WTC11 (cell line): ENCODE measurements around the gene MRNIP. TPM values are rescaled to one million over a fixed set of nuclear protein-coding genes. Genes with fewer than 3 reads are reported as not detected.
A peak's percentile ranks its signal among the peaks of the same experiment; 100 is the strongest.

Experiments
- ATF1 ChIP-seq: sonication (generic); formaldehyde crosslinking; IDR thresholded peaks from 2 replicates; pipeline ENCODE4 v1.8.1; 2023; ENCODE audit warnings: mild to moderate bottlenecking, moderate library complexity, missing genetic modification reagents
- EMX1 ChIP-seq: fragments of 250-450 bp; sonication (Bioruptor Pico); IDR thresholded peaks from 2 replicates; pipeline ENCODE4 v1.8.0; 2021; ENCODE audit warnings: mild to moderate bottlenecking
- ESRRA ChIP-seq: sonication (generic); formaldehyde crosslinking; IDR thresholded peaks from 2 replicates; pipeline ENCODE4 v1.8.1; 2022; ENCODE audit warnings: mild to moderate bottlenecking, missing genetic modification reagents, borderline replicate concordance
- FOXJ3 ChIP-seq: sonication (generic); formaldehyde crosslinking; IDR thresholded peaks from 2 replicates; pipeline ENCODE4 v1.9.0; 2021; ENCODE audit warnings: missing genetic modification reagents, mild to moderate bottlenecking, borderline replicate concordance
- JUN ChIP-seq: sonication (generic); formaldehyde crosslinking; IDR thresholded peaks from 2 replicates; pipeline ENCODE4 v1.8.0; 2023; ENCODE audit warnings: mild to moderate bottlenecking, missing genetic modification reagents
- MLX ChIP-seq: sonication (generic); formaldehyde crosslinking; IDR thresholded peaks from 2 replicates; pipeline ENCODE4 v1.8.1; 2023; ENCODE audit warnings: mild to moderate bottlenecking, missing genetic modification reagents, moderate library complexity
- NFYB ChIP-seq: sonication (generic); formaldehyde crosslinking; conservative IDR thresholded peaks from 2 replicates; pipeline ENCODE4 v1.8.0; 2022; ENCODE audit warnings: low read depth, missing genetic modification reagents
- NR2C2 ChIP-seq: sonication (generic); formaldehyde crosslinking; IDR thresholded peaks from 2 replicates; pipeline ENCODE4 v1.8.0; 2022; ENCODE audit warnings: mild to moderate bottlenecking, missing genetic modification reagents
- NR3C1 ChIP-seq: sonication (generic); formaldehyde crosslinking; conservative IDR thresholded peaks from 2 replicates; pipeline ENCODE4 v1.8.1; 2023; ENCODE audit warnings: low read depth, mild to moderate bottlenecking, missing genetic modification reagents
- RELA ChIP-seq: sonication (generic); formaldehyde crosslinking; IDR thresholded peaks from 2 replicates; pipeline ENCODE4 v1.8.1; 2022; ENCODE audit warnings: missing genetic modification reagents, mild to moderate bottlenecking, borderline replicate concordance
- TEAD1 ChIP-seq: sonication (generic); formaldehyde crosslinking; IDR thresholded peaks from 2 replicates; pipeline ENCODE4 v1.8.0; 2022; ENCODE audit warnings: mild to moderate bottlenecking, missing genetic modification reagents
- TP53 ChIP-seq: sonication (generic); formaldehyde crosslinking; IDR thresholded peaks from 2 replicates; pipeline ENCODE4 v1.8.1; 2023; ENCODE audit warnings: mild to moderate bottlenecking, missing genetic modification reagents
- ZBTB21 ChIP-seq: sonication (generic); formaldehyde crosslinking; IDR thresholded peaks from 2 replicates; pipeline ENCODE4 v1.8.1; 2023; ENCODE audit warnings: mild to moderate bottlenecking, missing genetic modification reagents, borderline replicate concordance
- ZNF263 ChIP-seq: sonication (generic); formaldehyde crosslinking; IDR thresholded peaks from 2 replicates; pipeline ENCODE4 v1.8.1; 2022; ENCODE audit warnings: low read depth, mild to moderate bottlenecking, moderate library complexity, missing genetic modification reagents
- ZNF317 ChIP-seq: sonication (generic); formaldehyde crosslinking; IDR thresholded peaks from 2 replicates; pipeline ENCODE4 v1.8.1; 2023; ENCODE audit warnings: low read depth, mild to moderate bottlenecking, moderate library complexity, missing genetic modification reagents, borderline replicate concordance
- ZSCAN18 ChIP-seq: fragments of 250-450 bp; sonication (Bioruptor Pico); IDR thresholded peaks from 2 replicates; pipeline ENCODE4 v2.1.2; 2022; ENCODE audit warnings: mild to moderate bottlenecking, moderate library complexity
- total RNA-seq: library from RNA; stranded (reverse); gene quantifications from 3 replicates; pipeline ENCODE4 v1.2.3, GENCODE V29; 2021
- TF ChIP-seq, protein P1 (sequence below): sonication (generic); formaldehyde crosslinking; IDR thresholded peaks from 2 replicates; pipeline ENCODE4 v1.8.1; 2022; ENCODE audit warnings: low read depth, mild to moderate bottlenecking, moderate library complexity, missing genetic modification reagents, borderline replicate concordance
- TF ChIP-seq, protein P2 (sequence below): sonication (generic); formaldehyde crosslinking; IDR thresholded peaks from 2 replicates; pipeline ENCODE4 v1.8.1; 2022; ENCODE audit warnings: low read depth, missing genetic modification reagents, borderline replicate concordance
- TF ChIP-seq, protein P3 (sequence below): sonication (generic); formaldehyde crosslinking; IDR thresholded peaks from 2 replicates; pipeline ENCODE4 v1.8.1; 2022; ENCODE audit warnings: mild to moderate bottlenecking, moderate library complexity, missing genetic modification reagents
- TF ChIP-seq, protein P4 (sequence below): fragments of 250-450 bp; sonication (Bioruptor Pico); IDR thresholded peaks from 2 replicates; pipeline ENCODE4 v1.9.0; 2021; ENCODE audit warnings: mild to moderate bottlenecking, borderline replicate concordance
- TF ChIP-seq, protein P5 (sequence below): sonication (generic); formaldehyde crosslinking; IDR thresholded peaks from 2 replicates; pipeline ENCODE4 v1.8.0; 2023; ENCODE audit warnings: mild to moderate bottlenecking, missing genetic modification reagents

MRNIP gene
- total RNA-seq, 1 experiment from 2014 or later: 42.0 TPM

DNA sequence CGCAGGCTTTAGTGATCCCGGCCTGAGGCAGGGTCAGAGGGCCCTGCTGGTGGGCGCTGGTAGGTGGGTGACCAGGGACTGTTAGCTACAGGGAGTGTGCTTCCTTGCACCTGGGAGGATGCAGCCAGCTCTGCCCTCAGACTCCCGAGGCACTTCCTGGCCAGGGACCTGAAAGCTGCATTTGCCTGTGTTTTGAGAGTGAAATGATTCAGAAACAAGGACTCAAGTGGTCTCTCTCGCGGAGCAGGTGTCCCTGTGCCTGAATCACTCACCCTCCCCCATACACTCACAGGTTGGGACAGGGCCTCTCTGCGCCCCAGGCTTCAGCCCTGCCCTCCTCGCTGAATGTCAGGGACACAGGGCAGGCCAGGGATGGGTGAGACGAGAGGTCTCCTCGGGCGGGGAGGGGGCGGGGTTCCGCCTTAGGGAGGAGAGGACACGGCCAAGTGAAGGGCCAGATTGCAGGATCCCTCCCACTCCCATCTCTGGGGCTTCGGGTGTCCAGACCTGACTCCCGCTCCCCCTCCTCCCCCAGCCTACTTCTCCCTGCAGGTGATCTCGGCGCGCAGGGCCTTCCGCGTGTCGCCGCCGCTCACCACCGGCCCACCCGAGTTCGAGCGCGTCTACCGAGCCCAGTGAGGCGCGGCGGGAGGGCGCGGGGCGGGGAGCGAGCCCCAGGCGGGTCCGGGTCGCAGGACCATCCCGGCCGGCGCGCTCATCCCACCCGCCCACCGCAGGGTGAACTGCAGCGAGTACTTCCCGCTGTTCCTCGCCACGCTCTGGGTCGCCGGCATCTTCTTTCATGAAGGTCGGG is 63.4 kb downstream of the MRNIP start (continued):
- TF ChIP-seq NR3C1 (no peak), NR2C2 (no peak), EMX1 (CRISPR knock-in tag) (no peak), ZBTB21 (CRISPR knock-in tag) (no peak), ZSCAN18 (CRISPR knock-in tag) (no peak), TEAD1 (CRISPR knock-in tag) (no peak), MLX (no peak), ATF1 (CRISPR knock-in tag) (no peak), RELA (CRISPR knock-in tag) (no peak), ZNF263 (CRISPR knock-in tag) (peak; percentile 75; the same call in 1 of the 2 replicates), ESRRA (CRISPR knock-in tag) (0 out of 2 replicates have a peak, but pooled peaks have one; percentile 2), NFYB (CRISPR knock-in tag) (no peak; the same call in 1 of the 2 replicates), TP53 (CRISPR knock-in tag) (no peak; the same call in 1 of the 2 replicates), ZNF317 (CRISPR knock-in tag) (no peak), FOXJ3 (no peak), JUN (no peak)
- TF ChIP-seq, protein P1, sequence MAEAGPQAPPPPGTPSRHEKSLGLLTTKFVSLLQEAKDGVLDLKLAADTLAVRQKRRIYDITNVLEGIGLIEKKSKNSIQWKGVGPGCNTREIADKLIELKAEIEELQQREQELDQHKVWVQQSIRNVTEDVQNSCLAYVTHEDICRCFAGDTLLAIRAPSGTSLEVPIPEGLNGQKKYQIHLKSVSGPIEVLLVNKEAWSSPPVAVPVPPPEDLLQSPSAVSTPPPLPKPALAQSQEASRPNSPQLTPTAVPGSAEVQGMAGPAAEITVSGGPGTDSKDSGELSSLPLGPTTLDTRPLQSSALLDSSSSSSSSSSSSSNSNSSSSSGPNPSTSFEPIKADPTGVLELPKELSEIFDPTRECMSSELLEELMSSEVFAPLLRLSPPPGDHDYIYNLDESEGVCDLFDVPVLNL (CRISPR knock-in tag): peak; percentile 15; the same call in 1 of the 2 replicates
- TF ChIP-seq, protein P2, sequence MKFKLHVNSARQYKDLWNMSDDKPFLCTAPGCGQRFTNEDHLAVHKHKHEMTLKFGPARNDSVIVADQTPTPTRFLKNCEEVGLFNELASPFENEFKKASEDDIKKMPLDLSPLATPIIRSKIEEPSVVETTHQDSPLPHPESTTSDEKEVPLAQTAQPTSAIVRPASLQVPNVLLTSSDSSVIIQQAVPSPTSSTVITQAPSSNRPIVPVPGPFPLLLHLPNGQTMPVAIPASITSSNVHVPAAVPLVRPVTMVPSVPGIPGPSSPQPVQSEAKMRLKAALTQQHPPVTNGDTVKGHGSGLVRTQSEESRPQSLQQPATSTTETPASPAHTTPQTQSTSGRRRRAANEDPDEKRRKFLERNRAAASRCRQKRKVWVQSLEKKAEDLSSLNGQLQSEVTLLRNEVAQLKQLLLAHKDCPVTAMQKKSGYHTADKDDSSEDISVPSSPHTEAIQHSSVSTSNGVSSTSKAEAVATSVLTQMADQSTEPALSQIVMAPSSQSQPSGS (CRISPR knock-in tag): no peak
- TF ChIP-seq, protein P3, sequence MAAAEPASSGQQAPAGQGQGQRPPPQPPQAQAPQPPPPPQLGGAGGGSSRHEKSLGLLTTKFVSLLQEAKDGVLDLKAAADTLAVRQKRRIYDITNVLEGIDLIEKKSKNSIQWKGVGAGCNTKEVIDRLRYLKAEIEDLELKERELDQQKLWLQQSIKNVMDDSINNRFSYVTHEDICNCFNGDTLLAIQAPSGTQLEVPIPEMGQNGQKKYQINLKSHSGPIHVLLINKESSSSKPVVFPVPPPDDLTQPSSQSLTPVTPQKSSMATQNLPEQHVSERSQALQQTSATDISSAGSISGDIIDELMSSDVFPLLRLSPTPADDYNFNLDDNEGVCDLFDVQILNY (CRISPR knock-in tag): no peak
- TF ChIP-seq, protein P4, sequence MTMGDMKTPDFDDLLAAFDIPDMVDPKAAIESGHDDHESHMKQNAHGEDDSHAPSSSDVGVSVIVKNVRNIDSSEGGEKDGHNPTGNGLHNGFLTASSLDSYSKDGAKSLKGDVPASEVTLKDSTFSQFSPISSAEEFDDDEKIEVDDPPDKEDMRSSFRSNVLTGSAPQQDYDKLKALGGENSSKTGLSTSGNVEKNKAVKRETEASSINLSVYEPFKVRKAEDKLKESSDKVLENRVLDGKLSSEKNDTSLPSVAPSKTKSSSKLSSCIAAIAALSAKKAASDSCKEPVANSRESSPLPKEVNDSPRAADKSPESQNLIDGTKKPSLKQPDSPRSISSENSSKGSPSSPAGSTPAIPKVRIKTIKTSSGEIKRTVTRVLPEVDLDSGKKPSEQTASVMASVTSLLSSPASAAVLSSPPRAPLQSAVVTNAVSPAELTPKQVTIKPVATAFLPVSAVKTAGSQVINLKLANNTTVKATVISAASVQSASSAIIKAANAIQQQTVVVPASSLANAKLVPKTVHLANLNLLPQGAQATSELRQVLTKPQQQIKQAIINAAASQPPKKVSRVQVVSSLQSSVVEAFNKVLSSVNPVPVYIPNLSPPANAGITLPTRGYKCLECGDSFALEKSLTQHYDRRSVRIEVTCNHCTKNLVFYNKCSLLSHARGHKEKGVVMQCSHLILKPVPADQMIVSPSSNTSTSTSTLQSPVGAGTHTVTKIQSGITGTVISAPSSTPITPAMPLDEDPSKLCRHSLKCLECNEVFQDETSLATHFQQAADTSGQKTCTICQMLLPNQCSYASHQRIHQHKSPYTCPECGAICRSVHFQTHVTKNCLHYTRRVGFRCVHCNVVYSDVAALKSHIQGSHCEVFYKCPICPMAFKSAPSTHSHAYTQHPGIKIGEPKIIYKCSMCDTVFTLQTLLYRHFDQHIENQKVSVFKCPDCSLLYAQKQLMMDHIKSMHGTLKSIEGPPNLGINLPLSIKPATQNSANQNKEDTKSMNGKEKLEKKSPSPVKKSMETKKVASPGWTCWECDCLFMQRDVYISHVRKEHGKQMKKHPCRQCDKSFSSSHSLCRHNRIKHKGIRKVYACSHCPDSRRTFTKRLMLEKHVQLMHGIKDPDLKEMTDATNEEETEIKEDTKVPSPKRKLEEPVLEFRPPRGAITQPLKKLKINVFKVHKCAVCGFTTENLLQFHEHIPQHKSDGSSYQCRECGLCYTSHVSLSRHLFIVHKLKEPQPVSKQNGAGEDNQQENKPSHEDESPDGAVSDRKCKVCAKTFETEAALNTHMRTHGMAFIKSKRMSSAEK (CRISPR knock-in tag): no peak
- TF ChIP-seq, protein P5, sequence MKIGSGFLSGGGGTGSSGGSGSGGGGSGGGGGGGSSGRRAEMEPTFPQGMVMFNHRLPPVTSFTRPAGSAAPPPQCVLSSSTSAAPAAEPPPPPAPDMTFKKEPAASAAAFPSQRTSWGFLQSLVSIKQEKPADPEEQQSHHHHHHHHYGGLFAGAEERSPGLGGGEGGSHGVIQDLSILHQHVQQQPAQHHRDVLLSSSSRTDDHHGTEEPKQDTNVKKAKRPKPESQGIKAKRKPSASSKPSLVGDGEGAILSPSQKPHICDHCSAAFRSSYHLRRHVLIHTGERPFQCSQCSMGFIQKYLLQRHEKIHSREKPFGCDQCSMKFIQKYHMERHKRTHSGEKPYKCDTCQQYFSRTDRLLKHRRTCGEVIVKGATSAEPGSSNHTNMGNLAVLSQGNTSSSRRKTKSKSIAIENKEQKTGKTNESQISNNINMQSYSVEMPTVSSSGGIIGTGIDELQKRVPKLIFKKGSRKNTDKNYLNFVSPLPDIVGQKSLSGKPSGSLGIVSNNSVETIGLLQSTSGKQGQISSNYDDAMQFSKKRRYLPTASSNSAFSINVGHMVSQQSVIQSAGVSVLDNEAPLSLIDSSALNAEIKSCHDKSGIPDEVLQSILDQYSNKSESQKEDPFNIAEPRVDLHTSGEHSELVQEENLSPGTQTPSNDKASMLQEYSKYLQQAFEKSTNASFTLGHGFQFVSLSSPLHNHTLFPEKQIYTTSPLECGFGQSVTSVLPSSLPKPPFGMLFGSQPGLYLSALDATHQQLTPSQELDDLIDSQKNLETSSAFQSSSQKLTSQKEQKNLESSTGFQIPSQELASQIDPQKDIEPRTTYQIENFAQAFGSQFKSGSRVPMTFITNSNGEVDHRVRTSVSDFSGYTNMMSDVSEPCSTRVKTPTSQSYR (CRISPR knock-in tag): no peak
